ENCODE results near the gene GDF10.
A peak's percentile ranks its signal among the peaks of the same experiment; 100 is the strongest.

Gene GDF10

DNA sequence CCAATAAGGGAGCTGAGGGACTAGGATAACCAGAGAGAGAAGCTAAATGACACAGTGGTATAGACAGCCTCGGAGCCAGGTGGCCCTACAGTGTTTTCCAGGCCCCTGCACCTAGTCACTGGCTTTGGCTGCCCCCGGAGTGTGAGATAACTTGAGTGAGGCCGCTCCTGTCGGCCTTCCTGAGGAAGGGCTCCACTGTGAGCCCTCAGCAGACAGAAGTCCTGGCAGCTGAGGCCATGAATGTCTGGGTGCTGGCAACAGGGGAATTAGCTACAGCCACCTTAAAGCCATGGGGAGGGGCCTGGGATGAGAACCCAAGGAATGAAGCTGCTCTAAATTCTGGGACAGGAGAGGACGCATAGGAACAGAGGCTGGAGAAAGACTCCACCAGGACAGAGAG is 4.6 kb upstream of the GDF10 start:
- DNase-seq: no peak

DNA sequence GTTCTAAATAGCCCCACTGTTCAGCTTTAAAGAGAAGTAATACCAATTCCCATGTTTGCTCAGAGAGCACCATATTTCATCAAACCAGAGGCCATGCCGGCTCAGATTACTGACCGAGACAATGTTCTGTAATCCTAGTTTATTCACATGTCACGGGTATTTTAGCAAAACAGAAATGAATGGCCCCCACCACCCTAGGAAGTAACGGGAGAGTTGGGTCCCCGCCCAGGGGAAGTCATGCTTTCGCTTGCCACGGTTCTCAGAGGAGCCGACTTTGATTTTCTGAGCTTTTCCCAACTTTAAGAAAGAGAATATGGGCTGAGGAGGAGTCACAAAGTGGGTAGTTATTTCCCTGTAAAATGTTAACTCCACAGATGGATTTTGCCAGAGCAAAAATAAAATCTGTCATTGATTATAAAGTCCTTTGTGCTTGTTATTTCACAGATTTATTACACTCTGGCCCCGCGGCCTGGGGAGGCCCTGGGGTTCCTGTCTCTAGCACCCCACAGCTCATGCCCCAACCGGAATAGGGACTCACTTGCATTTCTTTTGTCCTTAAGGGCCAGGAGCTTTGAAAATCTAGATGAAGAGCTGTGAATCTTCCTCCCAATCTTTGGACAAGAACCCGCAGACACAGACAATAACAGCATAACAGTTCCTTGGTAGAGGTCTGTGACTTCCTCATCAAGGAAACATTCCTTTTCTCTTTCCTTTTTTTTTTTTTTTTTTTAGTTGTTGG is 3.7 kb upstream of the GDF10 start:
- no peak for DNase-seq

DNA sequence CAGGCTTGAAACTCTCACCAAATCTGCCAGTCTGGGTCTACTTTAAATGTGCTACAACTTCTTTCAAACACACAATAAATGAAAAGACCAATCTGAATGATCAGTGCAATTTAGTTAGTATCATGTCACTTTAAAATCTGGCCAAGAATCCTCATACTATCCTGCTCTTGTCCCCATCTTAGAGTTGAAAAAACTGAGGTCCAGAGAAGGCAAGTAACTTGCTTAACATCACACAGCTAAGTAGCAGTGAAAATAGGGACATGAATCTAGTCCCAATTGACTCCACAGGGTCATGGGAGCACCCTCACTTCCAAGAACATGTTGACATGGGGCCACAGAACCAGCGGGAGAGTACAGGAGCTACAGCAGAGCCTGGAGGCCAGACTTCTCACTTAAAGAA is 3.1 kb upstream of the GDF10 start:
- no peak for DNase-seq

DNA sequence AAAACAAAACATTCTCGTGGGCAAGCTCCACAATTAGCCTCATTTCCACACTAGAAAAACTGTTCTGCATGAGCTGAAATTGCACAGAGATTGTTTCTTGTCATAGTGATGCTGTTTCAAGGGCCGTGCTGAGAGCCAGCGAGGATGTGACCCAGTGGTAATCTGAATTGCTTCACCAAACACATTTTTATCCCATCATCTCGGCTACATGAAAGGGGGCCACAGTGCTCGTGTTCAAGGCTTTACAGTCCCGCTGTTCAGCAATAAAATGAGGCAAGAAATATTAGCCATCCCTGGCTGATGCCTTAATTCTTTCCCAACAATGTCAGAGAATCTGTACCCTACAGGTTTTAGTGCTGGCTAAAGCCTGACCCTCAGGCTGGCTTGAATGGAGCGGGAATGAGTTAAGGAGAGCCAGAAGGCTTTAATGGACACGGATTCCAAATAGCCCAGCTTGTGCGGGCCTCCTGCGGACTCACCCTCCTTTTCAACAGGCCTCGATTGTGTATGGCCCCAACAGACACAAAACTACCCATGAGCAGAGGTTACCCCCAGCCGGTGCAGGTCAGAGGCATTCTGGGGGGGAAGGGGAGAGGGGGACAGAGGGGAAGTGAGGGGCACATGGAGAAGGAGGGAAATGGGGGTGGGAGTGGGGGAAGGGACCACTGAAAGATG is 2.0 kb upstream of the GDF10 start:
- DNase-seq: no peak

DNA sequence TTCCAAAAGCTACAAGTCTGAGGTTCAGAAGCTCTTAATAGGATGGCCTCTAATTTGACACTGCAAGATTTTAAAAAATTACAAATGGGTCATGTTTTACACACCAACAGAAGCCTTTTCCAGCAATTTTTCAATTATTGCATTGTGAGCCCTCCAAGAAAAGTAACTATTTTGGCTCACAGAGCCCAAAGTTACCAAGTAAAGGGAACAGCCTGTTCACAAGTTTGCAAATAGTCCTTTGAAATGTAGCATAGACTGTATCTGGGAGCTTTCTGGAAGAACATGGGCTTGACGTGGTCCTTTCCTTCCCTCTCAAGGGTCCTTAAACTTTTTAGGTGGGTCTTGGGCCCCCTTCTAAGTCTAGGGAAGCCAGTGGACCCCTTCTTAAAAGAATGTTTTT is 1.3 kb upstream of the GDF10 start:
- DNase-seq: no peak

DNA sequence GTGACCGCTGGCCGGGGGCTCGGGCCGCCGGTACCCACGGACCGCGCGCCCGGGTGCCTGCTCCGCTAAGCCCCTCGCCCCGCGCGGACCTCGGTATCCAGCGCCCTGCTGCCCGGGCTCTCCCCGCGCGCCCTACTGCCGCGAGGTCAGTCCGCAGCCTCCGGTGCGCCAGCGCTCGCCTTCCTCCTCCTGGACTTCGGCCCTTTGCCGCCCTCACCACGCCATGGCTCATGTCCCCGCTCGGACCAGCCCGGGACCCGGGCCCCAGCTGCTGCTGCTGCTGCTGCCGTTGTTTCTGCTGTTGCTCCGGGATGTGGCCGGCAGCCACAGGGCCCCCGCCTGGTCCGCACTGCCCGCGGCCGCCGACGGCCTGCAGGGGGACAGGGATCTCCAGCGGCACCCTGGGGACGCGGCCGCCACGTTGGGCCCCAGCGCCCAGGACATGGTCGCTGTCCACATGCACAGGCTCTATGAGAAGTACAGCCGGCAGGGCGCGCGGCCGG is 483 bp downstream of the GDF10 start:
- DNase-seq: no peak

DNA sequence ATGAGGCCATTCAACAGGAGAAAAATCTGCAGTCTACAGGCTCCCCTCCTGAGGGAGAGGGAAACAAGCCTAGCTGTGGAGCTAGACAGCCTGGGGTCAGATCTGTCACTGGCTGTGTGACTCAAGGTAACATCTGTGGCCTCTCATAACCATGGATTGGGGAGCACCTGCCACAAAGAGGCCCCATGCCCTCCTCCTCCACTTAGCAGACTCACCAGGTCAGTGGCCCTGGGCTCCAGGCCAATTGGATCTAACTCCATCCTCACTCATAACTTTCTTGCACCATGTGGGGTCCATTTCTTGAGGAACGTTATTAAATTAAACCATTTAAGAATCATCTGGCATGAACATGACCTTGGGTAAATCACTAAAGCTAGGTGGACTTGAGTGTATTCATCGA is 1.8 kb downstream of the GDF10 start:
- no peak for DNase-seq

DNA sequence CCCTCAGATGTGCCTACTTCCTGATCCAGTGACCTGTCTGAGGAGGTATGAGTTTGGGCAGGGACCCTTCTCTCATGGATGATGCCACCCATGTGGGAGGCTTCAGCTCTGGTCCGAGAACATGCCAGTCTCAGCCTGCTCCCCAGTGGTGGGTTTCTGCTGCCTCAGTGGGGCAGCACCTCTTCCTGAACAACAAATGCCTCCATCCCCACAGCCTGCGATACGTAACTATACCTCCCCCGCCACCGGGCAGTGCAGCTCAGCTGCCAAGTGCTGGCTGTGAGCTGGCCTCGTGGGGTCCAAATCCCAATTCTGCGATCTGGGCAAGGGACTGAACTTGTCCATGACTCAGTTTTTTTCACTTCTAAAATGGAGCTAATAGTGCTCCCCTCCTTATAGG is 3.1 kb downstream of the GDF10 start:
- no peak for DNase-seq

DNA sequence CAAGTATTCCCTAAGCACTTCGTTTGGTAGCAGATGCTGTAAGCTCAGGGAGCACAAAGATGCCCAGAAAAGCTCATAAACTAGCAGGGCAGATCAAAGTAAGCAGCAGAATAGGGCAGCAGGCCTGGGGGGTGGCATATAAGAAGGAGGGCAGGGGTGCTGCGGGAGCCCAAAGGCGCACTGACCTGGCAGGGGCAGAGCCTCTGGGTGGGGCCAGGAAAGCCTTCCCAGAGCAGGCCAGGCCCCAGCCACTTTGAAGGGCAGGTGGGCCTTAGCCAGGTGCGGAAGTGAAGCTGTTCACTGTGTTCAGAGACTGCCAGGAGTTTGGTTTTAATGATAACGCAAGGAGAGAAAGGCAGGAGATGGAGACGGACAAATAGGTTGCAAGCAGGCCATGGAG is 3.9 kb downstream of the GDF10 start:
- DNase-seq: no peak

DNA sequence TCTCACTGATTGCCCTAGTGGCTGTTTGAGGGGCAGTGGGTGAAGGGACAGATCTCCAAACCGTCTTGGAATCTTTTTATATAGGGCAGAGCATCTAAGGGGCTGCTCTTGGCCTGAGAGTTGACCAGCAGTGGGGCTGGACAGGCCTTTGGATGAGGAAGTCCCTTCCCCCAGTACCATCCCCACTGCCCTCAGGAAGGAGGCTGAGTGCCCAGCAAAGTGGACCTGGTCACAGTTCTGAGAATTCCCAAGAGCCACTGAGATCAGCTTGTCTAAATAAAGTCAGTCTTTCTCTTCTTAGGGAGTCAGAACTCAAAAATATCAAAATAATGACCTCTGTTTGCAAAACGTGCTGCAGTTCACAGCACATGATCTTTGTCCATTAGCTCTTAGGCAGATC is 5.6 kb downstream of the GDF10 start:
- DNase-seq: no peak

DNA sequence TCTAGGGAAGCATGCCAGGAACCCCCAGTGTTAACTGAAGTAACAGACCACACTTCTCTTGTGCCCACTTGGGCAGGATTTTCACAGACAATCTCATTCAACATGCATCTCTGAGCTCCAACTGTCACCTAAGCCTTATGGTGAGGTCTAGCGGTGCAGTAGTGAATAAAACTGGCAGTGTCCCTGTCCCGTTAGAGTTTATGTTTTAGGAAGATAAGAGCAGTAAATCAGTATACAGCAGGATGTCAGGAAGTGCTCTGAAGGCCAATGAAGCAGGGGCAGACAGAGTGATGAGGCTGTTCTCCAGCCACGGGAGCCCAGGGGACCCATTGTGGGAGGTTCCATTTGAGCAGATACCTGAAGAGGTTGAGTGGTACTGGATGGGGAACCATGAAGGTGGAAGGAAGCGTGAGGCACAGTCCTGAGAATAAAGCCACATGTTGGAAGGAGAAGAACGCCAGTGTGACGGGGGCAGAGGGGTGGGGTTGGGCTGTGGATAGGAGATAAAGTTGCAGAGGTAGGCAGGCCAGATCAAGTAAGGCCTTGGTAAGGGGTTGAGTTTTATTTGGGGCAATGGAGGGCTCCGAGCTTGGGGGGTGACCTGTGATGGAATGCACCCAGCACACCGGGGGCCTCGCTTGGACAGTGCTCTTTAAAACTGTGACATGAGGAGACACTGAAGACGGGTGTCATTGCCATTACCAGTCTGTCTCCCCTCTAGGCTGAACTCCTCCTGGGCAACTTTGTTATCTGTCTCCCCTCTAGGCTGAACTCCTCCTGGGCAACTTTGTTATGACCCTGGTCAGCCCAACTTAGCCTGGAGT is 6.6 kb downstream of the GDF10 start:
- DNase-seq: no peak

DNA sequence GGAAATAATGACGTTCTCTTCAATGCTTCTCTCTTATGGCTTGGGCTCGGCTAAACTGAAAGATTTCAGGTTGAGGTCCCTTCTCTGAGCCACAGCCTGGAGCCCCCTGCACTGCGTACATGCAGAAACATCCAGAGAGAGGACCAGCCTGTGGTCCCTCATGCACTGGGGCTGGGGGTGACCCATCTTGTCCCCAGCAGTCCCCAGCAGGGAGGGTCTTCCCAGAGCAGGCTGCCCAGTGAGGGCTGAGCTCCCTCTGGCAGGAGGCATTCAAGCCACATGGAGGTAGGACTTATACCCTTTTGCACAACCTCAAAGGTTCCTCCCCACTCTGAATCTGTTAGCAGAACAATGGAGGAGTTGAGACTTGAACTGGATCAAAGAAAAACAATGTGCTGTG is 7.4 kb downstream of the GDF10 start:
- DNase-seq: no peak

DNA sequence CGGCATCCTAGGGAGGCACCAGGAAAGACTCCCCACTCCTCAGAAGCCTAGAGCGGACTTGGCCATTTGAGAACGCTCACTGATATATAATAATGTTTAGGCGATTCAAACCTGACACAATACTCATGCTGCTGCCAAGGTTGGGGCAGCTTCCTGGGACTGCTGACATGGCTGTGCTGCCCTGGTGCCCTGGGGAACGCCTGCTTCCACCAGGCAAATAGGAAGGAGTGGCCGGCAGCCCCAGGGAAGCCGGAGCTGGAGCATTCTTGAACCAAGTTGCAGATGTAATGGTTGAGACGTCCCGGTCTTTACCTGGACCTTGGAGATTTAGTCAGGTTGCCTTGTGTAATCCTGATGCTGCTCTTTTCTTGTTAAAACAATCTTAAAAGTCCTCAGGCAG is 8.8 kb downstream of the GDF10 start:
- no peak for DNase-seq

DNA sequence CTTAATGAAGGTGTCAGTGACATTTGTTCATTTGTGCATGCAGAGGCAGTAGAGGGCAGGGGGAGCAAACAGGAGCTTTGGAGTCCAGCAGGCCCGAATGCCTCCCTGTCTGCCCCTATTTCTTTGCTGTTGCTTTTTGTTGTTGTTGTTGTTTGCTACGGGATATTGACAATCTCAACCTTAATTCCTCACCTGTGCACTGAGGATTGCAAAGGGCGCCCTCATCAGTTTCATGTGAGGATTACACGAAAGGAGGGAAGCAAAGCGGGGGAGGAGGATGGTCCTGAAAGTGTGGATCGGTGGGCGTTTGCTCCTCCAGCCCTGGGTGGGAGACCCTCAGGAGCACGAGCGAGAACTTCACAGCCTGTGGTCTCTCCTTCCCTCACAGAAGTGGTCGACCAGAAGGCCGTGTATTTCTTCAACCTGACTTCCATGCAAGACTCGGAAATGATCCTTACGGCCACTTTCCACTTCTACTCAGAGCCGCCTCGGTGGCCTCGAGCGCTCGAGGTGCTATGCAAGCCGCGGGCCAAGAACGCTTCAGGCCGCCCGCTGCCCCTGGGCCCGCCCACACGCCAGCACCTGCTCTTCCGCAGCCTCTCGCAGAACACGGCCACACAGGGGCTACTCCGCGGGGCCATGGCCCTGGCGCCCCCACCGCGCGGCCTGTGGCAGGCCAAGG is 9.6 kb downstream of the GDF10 start:
- DNase-seq: no peak

DNA sequence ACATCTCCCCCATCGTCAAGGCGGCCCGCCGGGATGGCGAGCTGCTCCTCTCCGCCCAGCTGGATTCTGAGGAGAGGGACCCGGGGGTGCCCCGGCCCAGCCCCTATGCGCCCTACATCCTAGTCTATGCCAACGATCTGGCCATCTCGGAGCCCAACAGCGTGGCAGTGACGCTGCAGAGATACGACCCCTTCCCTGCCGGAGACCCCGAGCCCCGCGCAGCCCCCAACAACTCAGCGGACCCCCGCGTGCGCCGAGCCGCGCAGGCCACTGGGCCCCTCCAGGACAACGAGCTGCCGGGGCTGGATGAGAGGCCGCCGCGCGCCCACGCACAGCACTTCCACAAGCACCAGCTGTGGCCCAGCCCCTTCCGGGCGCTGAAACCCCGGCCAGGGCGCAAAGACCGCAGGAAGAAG is 10.1 kb downstream of the GDF10 start:
- DNase-seq: no peak

DNA sequence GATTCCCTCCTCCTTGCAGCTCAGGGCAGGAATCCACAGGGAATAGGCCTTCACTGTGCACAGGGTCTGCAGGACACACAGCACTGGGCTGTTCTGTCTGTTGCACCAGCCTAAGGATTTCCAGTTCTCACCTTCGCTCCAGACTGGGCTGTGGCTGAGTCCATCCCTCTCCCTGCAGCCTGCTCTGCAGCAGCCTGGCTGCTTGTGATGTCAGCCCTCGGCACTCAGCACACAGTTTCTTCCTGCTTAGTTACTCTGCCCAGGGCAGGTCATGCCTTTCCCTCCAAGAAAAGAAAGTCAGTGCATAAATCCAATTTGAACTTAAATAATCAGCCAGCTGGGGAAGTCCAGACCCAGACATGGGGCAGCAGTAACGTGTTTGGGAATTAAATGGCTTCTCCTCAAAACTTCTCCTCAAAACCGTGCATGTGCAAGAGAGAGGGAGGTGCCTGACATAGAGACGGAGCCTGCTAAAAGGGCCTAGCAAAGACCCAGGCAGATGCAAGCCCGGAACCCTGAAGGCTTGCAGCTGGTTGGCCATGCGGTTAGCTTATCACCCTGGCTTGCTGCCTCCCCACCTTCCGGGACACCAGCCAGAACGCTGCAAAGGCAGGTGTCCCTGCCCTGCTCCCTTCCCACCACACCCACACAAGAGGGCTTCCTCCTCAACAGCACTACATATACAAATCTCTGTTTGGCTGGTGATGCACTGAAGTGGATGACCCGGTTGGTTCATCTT is 11.4 kb downstream of the GDF10 start:
- DNase-seq: no peak

DNA sequence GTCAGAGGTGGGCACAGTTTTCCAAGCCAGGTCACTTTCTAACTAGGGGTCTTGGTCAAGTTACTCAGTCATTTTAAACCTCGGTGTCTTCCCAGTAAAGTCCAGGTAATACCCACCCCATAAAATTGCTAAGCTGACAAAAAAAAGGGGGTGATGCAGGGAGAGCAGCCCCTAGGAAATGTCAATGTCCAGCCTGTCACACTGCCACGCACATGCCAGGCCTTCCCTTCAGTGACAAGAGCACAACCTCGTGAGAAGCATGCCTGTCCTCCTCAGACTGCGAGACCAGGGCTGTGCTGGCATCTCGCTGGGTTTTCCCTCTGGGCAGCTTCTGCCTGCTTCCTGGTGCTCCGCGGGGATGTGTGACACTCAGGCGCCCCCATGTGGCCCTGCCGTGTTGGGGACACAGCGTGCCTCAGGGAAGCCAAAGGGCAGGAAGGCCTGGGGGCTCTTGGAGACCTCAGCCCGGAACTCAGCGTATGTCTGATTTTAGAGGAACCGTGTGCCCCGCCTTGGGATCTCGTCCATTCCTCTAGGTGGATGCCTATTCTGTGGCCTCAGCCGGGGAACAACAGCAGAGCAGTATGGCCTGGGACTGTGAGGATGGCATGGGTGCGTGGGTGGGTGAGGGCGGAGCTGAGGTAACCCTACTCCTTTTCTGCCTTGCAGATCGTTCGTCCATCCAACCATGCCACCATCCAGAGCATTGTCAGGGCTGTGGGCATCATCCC is 12.1 kb downstream of the GDF10 start:
- DNase-seq: peak; percentile 68

DNA sequence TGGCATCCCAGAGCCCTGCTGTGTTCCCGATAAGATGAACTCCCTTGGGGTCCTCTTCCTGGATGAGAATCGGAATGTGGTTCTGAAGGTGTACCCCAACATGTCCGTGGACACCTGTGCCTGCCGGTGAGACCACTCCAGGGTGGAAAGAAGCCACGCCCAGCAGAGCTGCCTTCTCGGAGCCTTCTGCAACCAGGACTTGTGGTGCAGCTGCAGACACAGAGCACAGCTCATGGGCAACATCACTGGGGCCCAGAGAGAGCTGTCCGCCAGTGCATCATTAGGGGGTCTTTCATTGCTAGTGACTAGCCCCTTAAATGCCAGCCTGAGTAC is 12.6 kb downstream of the GDF10 start:
- no peak for DNase-seq

DNA sequence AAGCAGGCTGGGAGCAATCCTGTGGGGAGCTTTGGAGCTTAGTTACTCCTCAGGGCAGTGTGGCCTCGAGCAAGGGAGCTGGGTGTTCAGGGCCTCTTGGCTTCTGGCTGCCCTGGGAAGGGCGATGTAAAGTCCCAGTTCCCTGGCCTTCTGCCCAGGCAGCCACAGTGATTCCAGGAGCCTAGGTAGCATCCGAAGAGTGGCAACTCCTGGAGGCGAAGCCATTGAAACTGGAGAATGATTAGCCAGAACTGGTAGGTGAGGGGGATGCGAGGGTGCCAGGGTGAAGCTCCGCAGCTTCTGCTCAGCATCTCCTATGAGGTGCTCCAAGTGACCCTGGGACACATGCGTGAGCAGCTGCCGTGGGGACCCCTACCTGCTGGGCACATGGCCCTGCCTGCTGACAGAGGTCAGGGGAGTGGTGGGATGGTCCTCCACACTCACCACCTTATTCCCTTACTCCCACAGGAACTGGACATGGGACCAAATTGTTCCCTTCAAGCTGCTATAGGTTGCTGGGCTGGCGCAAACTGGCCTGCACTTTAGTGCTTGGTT is 14.5 kb downstream of the GDF10 start:
- DNase-seq: no peak

DNA sequence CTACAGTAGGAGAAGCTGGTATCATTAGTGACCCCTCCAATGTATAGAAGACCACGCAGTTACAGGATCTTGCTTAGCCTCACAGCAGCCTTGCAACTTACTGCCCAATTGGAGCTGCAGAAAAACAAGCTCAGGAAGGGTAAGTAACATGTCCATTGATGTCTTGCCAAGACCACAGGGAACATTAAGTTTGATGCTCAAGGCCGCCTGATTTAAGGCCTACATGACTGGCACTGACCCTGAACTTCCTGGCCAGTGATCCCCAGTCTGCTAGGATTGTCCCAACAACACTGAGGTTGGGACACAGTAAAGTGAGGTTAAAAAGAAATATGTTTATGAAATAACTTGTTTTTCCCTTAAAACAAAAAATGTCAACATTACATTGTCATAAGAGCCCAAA is 15.4 kb downstream of the GDF10 start:
- no peak for DNase-seq

DNA sequence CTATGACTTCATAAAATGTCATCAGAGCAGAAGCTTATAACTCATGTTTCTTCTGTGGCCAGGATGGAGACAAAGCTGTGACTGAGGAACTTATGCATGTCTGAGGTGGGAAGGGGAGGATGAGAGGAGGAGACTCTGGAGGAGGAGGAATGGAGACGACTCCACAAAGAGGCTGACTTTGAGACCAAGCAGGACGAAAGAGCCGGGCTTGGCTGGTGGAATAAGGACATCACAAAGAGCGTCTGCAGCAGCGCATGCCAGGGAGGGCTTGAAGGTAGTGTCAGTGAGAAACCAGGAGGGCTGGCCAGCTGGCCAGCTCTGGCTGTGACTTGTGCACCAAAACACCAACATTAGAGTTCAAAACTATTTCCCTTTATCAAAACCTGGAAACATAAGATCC is 16.1 kb downstream of the GDF10 start:
- no peak for DNase-seq

DNA sequence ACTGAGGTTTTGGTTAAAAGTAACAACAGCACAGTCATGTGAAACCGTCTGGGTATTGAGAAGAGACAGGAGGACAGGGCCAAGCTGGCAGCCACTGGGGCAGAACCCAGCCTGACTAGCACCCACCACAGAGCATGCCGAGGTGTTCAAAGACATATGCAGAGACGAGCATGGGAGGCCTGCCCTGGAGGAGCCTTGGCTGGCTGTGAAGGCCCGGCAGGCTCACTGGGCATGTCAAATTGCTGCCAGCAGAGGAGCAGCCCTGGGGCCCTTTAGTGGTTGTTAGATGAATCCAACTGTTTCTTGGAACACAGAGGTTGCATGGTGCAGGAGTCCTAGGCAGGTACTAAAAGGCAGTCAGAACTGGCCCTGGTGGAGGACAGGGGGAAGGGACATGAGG is 17.3 kb downstream of the GDF10 start:
- no peak for DNase-seq
